Esophagus squamous epithelium (tissue), 5 donors: ENCODE results near the gene ADAMTSL2. TPM values are rescaled to one million over a fixed set of nuclear protein-coding genes. Genes with fewer than 3 reads are reported as not detected.

Experiments used
- DNase-seq: peaks from one replicate; lab custom pipeline; 2025; lab: John Stamatoyannopoulos, UW
- H3K27ac ChIP-seq, 4 donors: fragments of 200-600 bp; sonication (generic); one replicate each; pipeline ENCODE4 v1.5.1; 2016 to 2019; ENCODE audit warnings: mild to moderate bottlenecking in 1 of 4
- H3K27me3 ChIP-seq, 4 donors: fragments of 200-600 bp; sonication (generic); 1 replicate in 3 of 4; 2 replicates in 1 of 4; pipeline versions ENCODE4 v1.5.1 to v1.6.0; 2017 to 2021; ENCODE audit warnings: antibody characterized with exemption in 1 of 4
- H3K36me3 ChIP-seq, 3 donors: fragments of 200-600 bp; sonication (generic); one replicate each; pipeline ENCODE4 v1.5.1; 2016 to 2019
- H3K4me1 ChIP-seq, 3 donors: fragments of 200-600 bp; sonication (generic); one replicate each; pipeline ENCODE4 v1.5.1; 2017 to 2019
- H3K4me3 ChIP-seq, 4 donors: fragments of 200-600 bp; sonication (generic); 1 replicate in 3 of 4; 2 replicates in 1 of 4; pipeline ENCODE4 v1.5.1; 2016 to 2019; ENCODE audit warnings: mild to moderate bottlenecking in 2 of 4, moderate library complexity in 1 of 4
- H3K9me3 ChIP-seq, 3 donors: fragments of 200-600 bp; sonication (generic); one replicate each; pipeline ENCODE4 v1.5.1; 2016 to 2019
- CTCF ChIP-seq, 6 experiments: fragments of 450-650 bp in 4 of 6; fragments of 200-600 bp in 2 of 6; sonication (generic) in 2 of 6; IDR thresholded peaks; one replicate each; pipeline ENCODE4 v1.5.1; 2016 to 2019; ENCODE audit warnings: antibody characterized with exemption in 6 of 6, mild to moderate bottlenecking in 4 of 6, moderate library complexity in 4 of 6
- POLR2A ChIP-seq, 4 donors: fragments of 450-650 bp; IDR thresholded peaks; one replicate each; pipeline ENCODE4 v1.6.1; 2017; ENCODE audit warnings: antibody characterized with exemption in 4 of 4, mild to moderate bottlenecking in 4 of 4, moderate library complexity in 3 of 4
- WGBS, 2 donors: methylation state at CpG; one replicate each; pipeline ENCODE4 v1.1.5; 2018; 5-methylcytosine and 5-hydroxymethylcytosine counted together
- intact Hi-C: fragments of 100-400 bp; cut with DNase I; formaldehyde crosslinking; loops from one replicate; pipeline ENCODE4 v1.15.0; 2022
- total RNA-seq, 4 donors: library from RNA; depleted of rRNA; stranded (reverse); fragments of >200 nt; gene quantifications; one replicate each; pipeline ENCODE4 v1.1.0, GENCODE V29; 2016
- donor health status: DM: yes; HTN: yes; CAD: no.

The ADAMTSL2 gene
- total RNA-seq, 4 donors from 2014 or later = 1.1 to 2.1 (median 1.4) TPM

GRCh38 chr9:133619791-133620190 is 85.3 kb downstream of the ADAMTSL2 start:
- intact Hi-C loops = no loop called here
- TF ChIP-seq POLR2A (IDR thresholded peaks at IDR 0.05) = no peak
- no peak for TF ChIP-seq CTCF (IDR thresholded peaks at IDR 0.05)
- no peak overlapping the region for H3K4me3 ChIP-seq
- H3K27me3 ChIP-seq = peaks cover 0 to 96% (median 4%) of the 10 kb centered on the region in 4 donors
- no peak overlapping the region for H3K27ac ChIP-seq
- H3K36me3 ChIP-seq = no peaks in the 10 kb centered on the region
- 11 to 15% methylated on average over 8 of the region's 8 CpGs for WGBS, 2 donors
- no peak for DNase-seq
- H3K9me3 ChIP-seq = no peaks in the 10 kb centered on the region
- no peaks in the 10 kb centered on the region for H3K4me1 ChIP-seq

- Histone ChIP-seq H3K36me3 (no peaks in the 10 kb centered on the region), H3K9me3 (peaks cover 0 to 9% (median 5%) of the 10 kb centered on the region in 3 donors), H3K27me3 (peaks cover 0 to 76% (median 1%) of the 10 kb centered on the region in 4 donors), H3K4me3 (no peak overlapping the region), H3K4me1 (no peaks in the 10 kb centered on the region), H3K27ac (no peak overlapping the region)
- 45 to 69% methylated on average over 11 of the region's 11 CpGs for WGBS, 2 donors
- intact Hi-C loops = no loop called here
- DNase-seq = no peak
- no peak for TF ChIP-seq CTCF (IDR thresholded peaks at IDR 0.05)
- no peak for TF ChIP-seq POLR2A (IDR thresholded peaks at IDR 0.05)
These were observed 87.3 kb downstream of the ADAMTSL2 start for GRCh38 chr9:133621725-133622267.

GRCh38 chr9:133622555-133622954 is 88.1 kb downstream of the ADAMTSL2 start:
- DNase-seq = no peak
- no peak for TF ChIP-seq CTCF (IDR thresholded peaks at IDR 0.05)
- TF ChIP-seq POLR2A (IDR thresholded peaks at IDR 0.05) = no peak
- Histone ChIP-seq H3K9me3 (peaks cover 0 to 9% (median 5%) of the 10 kb centered on the region in 3 donors), H3K4me1 (no peaks in the 10 kb centered on the region), H3K27ac (no peak overlapping the region), H3K4me3 (no peak overlapping the region), H3K36me3 (no peaks in the 10 kb centered on the region), H3K27me3 (peaks cover 0 to 68% (median 1%) of the 10 kb centered on the region in 4 donors)
- intact Hi-C loops = no loop called here
- 53 to 77% methylated on average over 3 to 5 of the region's 5 CpGs for WGBS, 2 donors

Other genes with a start within 250 kb of the ADAMTSL2 start
- gene SURF6, start 198.5 kb upstream of the ADAMTSL2 start, total RNA-seq = 10 to 100 TPM; 14.5 to 28.6 (median 22.0) TPM
- 10 to 100 TPM; 10.8 to 22.5 (median 15.9) TPM for gene MED22, start 186.6 kb upstream of the ADAMTSL2 start, total RNA-seq
- gene RPL7A, start 186.5 kb upstream of the ADAMTSL2 start, total RNA-seq = 1,000 to 10,000 TPM; 1,828 to 2,553 (median 2,363) TPM
- gene SURF1, start 178.2 kb upstream of the ADAMTSL2 start, total RNA-seq = 10 to 100 TPM; 18.2 to 44.7 (median 32.0) TPM
- 10 to 100 TPM; 30.1 to 36.8 (median 33.6) TPM for gene SURF2, start 178.2 kb upstream of the ADAMTSL2 start, total RNA-seq
- gene SURF4, start 158.6 kb upstream of the ADAMTSL2 start, total RNA-seq = 100 to 1,000 TPM; 104 to 140 (median 117) TPM
- under 1 TPM in 1 of 4 donors, not detected in 3; 0.38 TPM for gene STKLD1, start 158.3 kb upstream of the ADAMTSL2 start, total RNA-seq
- 10 to 100 TPM; 21.5 to 26.0 (median 21.7) TPM for gene REXO4, start 116.7 kb upstream of the ADAMTSL2 start, total RNA-seq
- gene ADAMTS13, start 112.3 kb upstream of the ADAMTSL2 start, total RNA-seq = 1 to 10 TPM in 1 of 4 donors, under 1 TPM in 3; 0.21 to 2.5 (median 0.33) TPM
- gene CACFD1, start 74.7 kb upstream of the ADAMTSL2 start, total RNA-seq = 10 to 100 TPM in 1 of 4 donors, 1 to 10 TPM in 3; 5.9 to 13.7 (median 9.1) TPM
- 1 to 10 TPM in 1 of 4 donors, under 1 TPM in 3; 0.42 to 1.1 (median 0.85) TPM for gene SLC2A6, start 55.6 kb upstream of the ADAMTSL2 start, total RNA-seq
- not detected for gene MYMK, start 9.7 kb upstream of the ADAMTSL2 start, total RNA-seq
- not detected for gene FAM163B, start 74.7 kb downstream of the ADAMTSL2 start, total RNA-seq
- gene DBH, start 101.7 kb downstream of the ADAMTSL2 start, total RNA-seq = not detected
- under 1 TPM in 2 of 4 donors, not detected in 2; 0.26 to 0.57 TPM for gene SARDH, start 203.6 kb downstream of the ADAMTSL2 start, total RNA-seq